ENCODE measurements around the gene ZNF516. TPM values are rescaled to one million over a fixed set of nuclear protein-coding genes. Genes with fewer than 3 reads are reported as not detected.

ZNF516 gene
- total RNA-seq, 1 donor from 2014 or later: 108 TPM

GRCh38 chr18:76390452-76391035 is 104.5 kb downstream of the ZNF516 start:
- Mint-ChIP-seq H3K27ac (peak overlapping the region; percentile 61), H3K27me3 (no peaks in the 10 kb centered on the region), H3K9me3 (ENCODE audit: low read depth) (no peaks in the 10 kb centered on the region), H3K4me3 (ENCODE audit: low read depth) (no peak overlapping the region), H3K4me1 (ENCODE audit: low read depth) (peaks cover 55% of the 10 kb centered on the region), H3K36me3 (ENCODE audit: insufficient read depth) (peaks cover 15% of the 10 kb centered on the region)
- TF ChIP-seq CTCF (IDR thresholded peaks at IDR 0.05; ENCODE audit: unreplicated experiment): no peak
- DNase-seq (ENCODE audit: low spot score, unreplicated experiment): no peak

- Mint-ChIP-seq H3K4me3 (ENCODE audit: low read depth) (no peak overlapping the region), H3K4me1 (ENCODE audit: low read depth) (peaks cover 50% of the 10 kb centered on the region), H3K9me3 (ENCODE audit: low read depth) (no peaks in the 10 kb centered on the region), H3K27me3 (no peaks in the 10 kb centered on the region), H3K27ac (peak overlapping the region; percentile 77), H3K36me3 (ENCODE audit: insufficient read depth) (peaks cover 15% of the 10 kb centered on the region)
- DNase-seq (ENCODE audit: low spot score, unreplicated experiment): no peak
- TF ChIP-seq CTCF (IDR thresholded peaks at IDR 0.05; ENCODE audit: unreplicated experiment): no peak
Measured at GRCh38 chr18:76389716-76390115, 105.3 kb downstream of the ZNF516 start.

GRCh38 chr18:76388891-76389423 is 106.1 kb downstream of the ZNF516 start:
- H3K4me3 Mint-ChIP-seq (ENCODE audit: low read depth): no peak overlapping the region
- H3K27ac Mint-ChIP-seq: peak overlapping the region; percentile 86
- no peak for DNase-seq (ENCODE audit: low spot score, unreplicated experiment)
- peaks cover 50% of the 10 kb centered on the region for H3K4me1 Mint-ChIP-seq (ENCODE audit: low read depth)
- peaks cover 15% of the 10 kb centered on the region for H3K36me3 Mint-ChIP-seq (ENCODE audit: insufficient read depth)
- no peak for TF ChIP-seq CTCF (IDR thresholded peaks at IDR 0.05; ENCODE audit: unreplicated experiment)
- no peaks in the 10 kb centered on the region for H3K9me3 Mint-ChIP-seq (ENCODE audit: low read depth)
- H3K27me3 Mint-ChIP-seq: no peaks in the 10 kb centered on the region

- no peaks in the 10 kb centered on the region for H3K9me3 Mint-ChIP-seq (ENCODE audit: low read depth)
- TF ChIP-seq CTCF (IDR thresholded peaks at IDR 0.05; ENCODE audit: unreplicated experiment): no peak
- DNase-seq (ENCODE audit: low spot score, unreplicated experiment): no peak
- H3K4me3 Mint-ChIP-seq (ENCODE audit: low read depth): no peak overlapping the region
- H3K36me3 Mint-ChIP-seq (ENCODE audit: insufficient read depth): peaks cover 15% of the 10 kb centered on the region
- peaks cover 50% of the 10 kb centered on the region for H3K4me1 Mint-ChIP-seq (ENCODE audit: low read depth)
- H3K27ac Mint-ChIP-seq: peak overlapping the region; percentile 86
- no peaks in the 10 kb centered on the region for H3K27me3 Mint-ChIP-seq
Measured at GRCh38 chr18:76388261-76388660, 106.8 kb downstream of the ZNF516 start.

- H3K27ac Mint-ChIP-seq: peak overlapping the region; percentile 45
- H3K27me3 Mint-ChIP-seq: no peaks in the 10 kb centered on the region
- H3K9me3 Mint-ChIP-seq (ENCODE audit: low read depth): no peaks in the 10 kb centered on the region
- H3K36me3 Mint-ChIP-seq (ENCODE audit: insufficient read depth): peaks cover 15% of the 10 kb centered on the region
- H3K4me3 Mint-ChIP-seq (ENCODE audit: low read depth): no peak overlapping the region
- no peak for TF ChIP-seq CTCF (IDR thresholded peaks at IDR 0.05; ENCODE audit: unreplicated experiment)
- peaks cover 50% of the 10 kb centered on the region for H3K4me1 Mint-ChIP-seq (ENCODE audit: low read depth)
- no peak for DNase-seq (ENCODE audit: low spot score, unreplicated experiment)
Measured at GRCh38 chr18:76387608-76388007, 107.4 kb downstream of the ZNF516 start.
